Hindlimb muscle (tissue), 1 donor: ENCODE measurements around the gene RSBN1L. TPM values are rescaled to one million over a fixed set of nuclear protein-coding genes. Genes with fewer than 3 reads are reported as not detected.

Source experiments
- DNase-seq: peaks from one replicate; pipeline ENCODE4 v3.0.0-alpha.2; 2013
- polyA plus RNA-seq: library from polyadenylated mRNA; unstranded; fragments of 120-200 nt; gene quantifications from one replicate; pipeline ENCODE4 v1.2.1, GENCODE V29; 2013; ENCODE audit not compliant: insufficient read length

The RSBN1L gene
- polyA plus RNA-seq, 1 donor, result 15.5 TPM

DNA sequence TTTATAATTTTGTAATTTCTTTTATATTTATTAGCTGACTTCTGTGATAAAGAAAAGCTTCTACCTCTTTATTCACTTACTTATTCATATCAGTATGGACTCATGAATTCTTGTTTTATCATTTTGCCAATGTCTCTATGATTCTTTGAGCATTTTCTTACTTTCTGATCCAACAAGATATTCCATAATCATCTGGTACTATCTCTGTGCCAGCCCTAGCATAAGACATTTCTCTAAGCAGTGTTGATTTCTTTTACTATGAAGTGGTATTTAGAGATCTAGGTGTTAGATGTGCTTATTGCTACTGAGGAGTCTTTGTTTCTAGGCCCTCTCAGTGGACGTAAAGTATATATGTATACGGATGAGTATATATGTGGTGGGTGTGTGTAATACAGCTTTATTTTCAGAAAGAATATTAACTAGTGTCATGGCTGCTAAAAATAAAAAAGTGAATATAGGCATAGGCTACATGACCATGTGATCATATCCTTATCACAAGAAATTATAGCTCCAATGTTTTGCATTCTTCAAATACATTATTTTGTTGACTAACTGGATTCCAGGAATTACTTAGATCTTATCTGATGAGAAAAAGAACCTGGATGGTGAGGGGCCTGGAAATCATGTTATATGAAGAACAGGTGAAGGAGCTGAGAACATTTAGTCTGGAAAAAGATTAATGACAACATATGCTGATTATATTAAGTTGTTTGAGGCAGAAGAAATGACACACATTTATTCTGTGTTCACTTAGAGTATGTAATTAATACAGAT is 115.4 kb downstream of the RSBN1L start:
- DNase-seq, result no peak

DNA sequence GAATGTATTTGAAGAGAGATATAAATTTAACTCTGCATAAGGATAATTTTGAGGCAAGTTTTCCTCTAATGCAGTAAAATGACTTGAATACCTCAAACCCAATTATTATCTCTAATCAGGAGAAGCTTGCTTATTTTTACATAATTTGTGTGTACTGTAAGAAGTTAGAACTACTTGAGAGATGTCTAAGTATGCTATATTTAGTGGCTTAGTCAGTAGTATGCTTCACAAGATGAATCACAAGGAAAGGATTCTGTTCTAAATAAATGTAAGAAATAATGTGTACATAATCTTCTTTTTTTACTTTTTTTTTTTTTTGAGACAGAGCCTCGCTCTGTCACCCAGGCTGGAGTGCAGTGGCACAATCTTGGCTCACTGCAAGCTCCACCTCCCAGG is 116.0 kb downstream of the RSBN1L start:
- DNase-seq, result no peak

DNA sequence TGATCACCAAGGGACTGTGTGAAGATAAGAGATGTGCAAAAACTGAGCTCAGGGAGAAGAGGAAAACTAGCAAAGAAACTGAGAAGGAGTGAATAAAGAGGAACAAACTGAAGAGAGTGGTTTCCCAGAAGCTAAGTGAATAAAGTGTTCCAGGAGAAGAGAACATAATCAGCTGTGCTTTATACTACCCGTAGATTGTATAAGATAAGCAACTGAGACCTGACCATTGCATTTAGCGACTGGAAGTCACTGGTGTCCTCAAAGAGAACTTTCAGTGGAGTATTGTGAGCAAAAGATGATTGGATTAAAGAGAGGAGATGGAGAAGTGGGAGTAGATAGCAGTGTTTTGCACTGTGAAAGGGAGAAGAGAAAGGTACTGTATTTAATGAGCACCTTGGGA is 116.9 kb downstream of the RSBN1L start:
- DNase-seq, result no peak

- no peak for DNase-seq
Observed at GRCh38 chr7:77819021-77819420, 122.8 kb downstream of the RSBN1L start.

DNA sequence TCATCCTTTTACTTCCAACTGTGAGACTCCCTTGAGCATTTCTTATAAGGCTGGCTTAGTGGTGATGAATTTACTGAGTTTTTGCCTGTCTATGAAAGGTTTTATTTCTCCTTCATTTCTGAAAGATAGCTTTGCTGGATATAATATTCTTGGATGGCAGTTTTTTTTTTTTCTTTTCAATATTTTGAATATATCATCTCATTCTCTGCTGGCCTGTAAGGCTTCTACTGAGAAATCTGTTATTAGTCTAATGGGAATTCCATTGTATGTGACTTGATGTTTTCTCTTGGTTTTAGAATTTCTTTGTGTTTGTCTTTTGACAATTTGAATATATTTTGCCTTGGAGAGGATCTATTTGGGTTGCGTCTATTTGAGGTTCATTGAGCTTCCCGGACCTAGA is 124.7 kb downstream of the RSBN1L start:
- DNase-seq, result no peak

DNA sequence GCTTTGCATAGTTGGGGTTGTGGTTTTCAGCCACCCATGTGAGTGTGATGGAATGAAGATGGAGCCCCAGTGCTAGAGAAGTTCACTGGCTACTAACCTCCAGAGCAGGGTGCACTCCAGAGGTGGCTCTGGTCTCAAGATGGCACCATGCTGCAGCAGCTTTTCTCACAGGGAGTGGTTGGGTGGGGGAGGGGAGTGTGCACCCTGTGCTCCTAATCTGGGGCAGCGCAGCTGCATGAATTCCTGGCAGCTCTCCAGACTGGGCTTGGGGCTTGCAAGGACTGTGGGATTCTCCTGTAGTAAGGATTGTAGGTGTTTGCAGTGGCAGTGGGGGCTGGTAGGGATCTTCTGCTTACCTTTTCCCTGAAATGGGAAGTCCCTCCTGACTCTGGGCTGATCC is 126.0 kb downstream of the RSBN1L start:
- no peak for DNase-seq

GRCh38 chr7:77823787-77824186 is 127.5 kb downstream of the RSBN1L start:
- no peak for DNase-seq

DNA sequence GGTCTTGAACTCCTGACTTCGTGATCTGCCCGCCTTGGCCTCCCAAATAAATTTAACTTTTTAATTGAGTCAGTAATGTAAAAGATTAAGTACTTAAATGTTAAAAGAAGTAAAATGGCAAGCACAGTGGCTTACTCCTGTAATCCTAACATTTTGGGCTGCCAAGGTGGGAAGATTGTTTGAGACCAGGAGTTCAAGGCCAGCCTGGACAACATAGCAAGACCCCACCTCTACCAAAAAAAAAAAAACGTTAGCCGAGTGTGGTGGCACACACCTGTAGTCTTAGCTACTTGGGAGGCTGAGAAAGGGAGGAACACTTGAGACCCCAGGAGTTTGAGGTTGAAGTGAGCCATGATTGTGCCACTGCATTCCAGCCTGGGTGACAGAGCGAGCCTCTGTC is 128.4 kb downstream of the RSBN1L start:
- no peak for DNase-seq

- no peak for DNase-seq
Observed at GRCh38 chr7:77825131-77825530, 128.9 kb downstream of the RSBN1L start.

DNA sequence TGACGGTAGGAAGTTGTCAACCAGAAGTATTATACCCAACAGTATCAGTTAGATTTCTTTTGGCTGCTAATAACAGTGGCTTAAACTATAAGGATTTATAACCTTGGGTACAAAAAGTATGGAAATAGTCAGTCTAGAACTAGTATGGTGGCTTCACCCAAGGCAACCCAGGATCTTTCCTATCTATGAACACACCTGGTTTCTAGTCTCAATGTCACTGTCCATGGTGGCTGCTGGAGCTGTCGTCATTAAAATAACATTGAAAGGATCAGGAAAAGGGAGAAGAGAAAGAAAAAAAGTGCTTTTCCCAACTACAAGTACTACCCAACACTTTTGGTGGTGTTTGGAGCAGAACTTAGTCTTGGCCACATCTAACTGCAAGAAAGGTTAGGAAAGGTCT is 130.0 kb downstream of the RSBN1L start:
- no peak for DNase-seq

DNA sequence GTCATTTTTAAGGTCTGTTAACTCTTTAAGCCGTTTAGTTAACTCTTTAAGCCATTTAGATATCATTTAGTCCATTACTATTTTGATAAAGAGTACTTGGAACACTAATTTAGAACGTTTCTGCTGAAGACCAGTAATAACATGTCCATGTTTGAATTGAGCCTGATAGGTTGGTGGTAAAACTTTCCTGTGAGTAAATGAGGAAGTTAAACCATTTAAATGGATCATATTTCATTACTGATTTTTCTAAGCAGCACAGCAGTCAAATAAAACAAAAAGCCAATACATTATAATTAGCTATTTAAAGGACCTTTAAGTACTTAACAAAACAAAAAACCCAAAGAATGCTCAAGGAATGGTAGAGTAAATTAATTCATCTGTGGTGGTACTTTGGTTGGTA is 131.7 kb downstream of the RSBN1L start:
- no peak for DNase-seq

- DNase-seq, result no peak
Observed at GRCh38 chr7:77830649-77831355, 134.5 kb downstream of the RSBN1L start.

DNA sequence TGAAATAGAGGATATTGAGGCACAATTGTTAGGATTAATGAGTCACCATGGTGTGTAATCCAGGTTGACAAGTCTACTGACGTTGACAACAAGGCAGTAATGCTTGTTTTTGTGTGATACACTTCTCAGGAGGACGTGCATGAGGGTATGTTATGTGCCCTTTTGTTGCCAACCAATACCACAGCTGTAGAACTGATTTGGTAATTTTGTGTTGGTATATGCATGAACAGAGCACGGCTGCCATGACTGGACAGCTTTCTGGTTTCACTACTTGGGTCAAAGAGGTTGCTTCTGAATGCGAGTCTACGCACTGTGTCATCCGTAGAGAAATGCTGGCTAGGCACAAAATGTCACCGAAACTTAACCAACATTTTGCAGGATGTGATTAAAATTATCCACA is 135.2 kb downstream of the RSBN1L start:
- no peak for DNase-seq

DNA sequence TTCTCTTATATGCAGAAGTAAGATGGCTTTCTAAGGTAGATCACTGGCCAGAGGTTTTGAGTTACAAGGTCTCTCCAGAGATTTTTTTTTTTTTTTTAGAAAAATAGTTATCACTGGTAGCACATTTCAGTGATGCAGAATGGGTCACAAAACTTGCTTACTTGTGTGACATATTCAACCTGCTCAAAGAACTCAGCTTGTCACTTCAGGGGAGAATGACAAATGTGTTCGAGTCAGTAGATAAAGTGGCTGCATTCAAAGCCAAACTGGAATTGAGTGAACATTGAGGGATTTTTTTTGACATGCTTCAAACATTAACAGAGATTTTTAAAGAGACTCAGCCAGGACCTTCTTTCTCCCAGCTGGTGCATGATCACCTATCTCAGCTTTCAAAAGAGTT is 135.7 kb downstream of the RSBN1L start:
- no peak for DNase-seq

Other genes starting within 250 kb of the RSBN1L start
- 56.4 TPM for gene PTPN12, start 159.2 kb upstream of the RSBN1L start, polyA plus RNA-seq
- 11.3 TPM for gene TMEM60, start 102.0 kb downstream of the RSBN1L start, polyA plus RNA-seq
- gene PHTF2, start 102.3 kb downstream of the RSBN1L start, polyA plus RNA-seq, result 15.3 TPM